Lung microvascular endothelial cell (primary cell): Measurements from ENCODE around the gene C16orf86. TPM values are rescaled to one million over a fixed set of nuclear protein-coding genes. Genes with fewer than 3 reads are reported as not detected.

ENCODE experiments used
- DNase-seq, 2 donors: peaks; one replicate each; pipeline versions ENCODE4 v3.0.0 to v3.0.0-alpha.2; 2010; ENCODE audit warnings: low read depth in 2 of 2
- total RNA-seq: library from RNA; depleted of rRNA; stranded (reverse); fragments of >200 nt; gene quantifications from 2 replicates; pipeline ENCODE4 v1.2.1, GENCODE V29; 2014

The C16orf86 gene
- total RNA-seq, 1 donor from 2014 or later = 2.6 TPM

- no peak for DNase-seq
Measured at GRCh38 chr16:67667453-67667816, 821 bp downstream of the C16orf86 start.

DNA sequence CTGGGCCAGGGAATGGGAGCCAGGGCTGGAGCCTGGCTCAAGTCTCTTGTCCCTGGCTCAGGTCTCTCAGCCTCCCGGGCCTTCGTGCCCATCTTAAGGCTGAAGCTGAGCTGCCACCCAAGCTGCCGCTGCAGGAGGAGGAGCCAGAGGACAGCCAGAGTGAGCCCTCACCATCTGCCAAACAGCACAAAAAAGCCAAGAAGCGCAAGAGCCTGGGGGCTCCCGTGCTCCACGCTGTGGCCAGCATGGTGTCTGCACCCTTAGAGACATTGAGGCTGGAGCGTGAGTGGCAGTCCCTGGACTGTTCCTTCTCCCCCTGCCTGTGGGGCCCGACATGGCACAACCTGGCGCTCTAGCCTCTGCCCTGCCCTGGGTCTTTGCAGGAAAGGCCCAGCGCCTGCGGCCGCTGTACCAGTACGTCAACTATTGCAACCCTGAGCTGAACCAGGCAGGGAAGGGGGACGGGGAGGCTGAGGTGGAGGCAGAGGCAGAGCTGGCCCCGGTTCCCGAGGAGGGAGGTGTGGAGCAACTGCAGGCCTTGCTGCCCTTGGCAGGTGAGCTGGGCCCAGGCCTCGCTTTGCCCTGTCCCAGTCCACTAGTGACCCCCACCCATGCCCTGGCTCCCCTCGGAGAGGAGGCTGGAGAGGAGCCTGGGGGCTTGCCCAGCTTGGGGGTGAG lies 1.3 kb downstream of the C16orf86 start:
- peak; percentile 89 to 92 for DNase-seq

- DNase-seq = no peak
Measured at GRCh38 chr16:67668495-67669157, 2.0 kb downstream of the C16orf86 start.

GRCh38 chr16:67669499-67670101 lies 3.0 kb downstream of the C16orf86 start:
- no peak for DNase-seq

DNA sequence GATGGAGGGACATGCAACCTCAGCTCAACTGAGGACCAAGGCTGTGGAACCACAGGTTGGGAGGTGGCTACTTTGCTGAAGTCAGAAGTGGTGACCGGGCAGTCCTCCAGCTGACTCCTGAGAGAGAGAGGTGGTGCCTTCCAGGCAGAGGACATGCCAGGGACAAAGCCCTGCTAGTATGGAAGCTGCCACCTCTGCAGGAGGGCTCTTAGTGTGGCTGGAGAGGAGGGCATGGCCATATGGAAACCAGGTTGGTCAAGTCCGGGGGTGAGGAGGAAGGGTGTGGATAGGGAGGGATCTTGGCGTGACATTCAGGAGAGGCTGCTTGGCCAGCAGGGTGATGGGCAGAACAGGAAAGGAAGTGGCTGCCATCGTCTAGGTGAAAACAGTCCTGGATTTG lies 5.7 kb downstream of the C16orf86 start:
- DNase-seq = no peak

GRCh38 chr16:67672739-67673662 lies 6.4 kb downstream of the C16orf86 start:
- DNase-seq = peak; percentile 78 to 88

- peak; percentile 82 to 91 for DNase-seq
Measured at GRCh38 chr16:67673712-67674580, 7.3 kb downstream of the C16orf86 start.

DNA sequence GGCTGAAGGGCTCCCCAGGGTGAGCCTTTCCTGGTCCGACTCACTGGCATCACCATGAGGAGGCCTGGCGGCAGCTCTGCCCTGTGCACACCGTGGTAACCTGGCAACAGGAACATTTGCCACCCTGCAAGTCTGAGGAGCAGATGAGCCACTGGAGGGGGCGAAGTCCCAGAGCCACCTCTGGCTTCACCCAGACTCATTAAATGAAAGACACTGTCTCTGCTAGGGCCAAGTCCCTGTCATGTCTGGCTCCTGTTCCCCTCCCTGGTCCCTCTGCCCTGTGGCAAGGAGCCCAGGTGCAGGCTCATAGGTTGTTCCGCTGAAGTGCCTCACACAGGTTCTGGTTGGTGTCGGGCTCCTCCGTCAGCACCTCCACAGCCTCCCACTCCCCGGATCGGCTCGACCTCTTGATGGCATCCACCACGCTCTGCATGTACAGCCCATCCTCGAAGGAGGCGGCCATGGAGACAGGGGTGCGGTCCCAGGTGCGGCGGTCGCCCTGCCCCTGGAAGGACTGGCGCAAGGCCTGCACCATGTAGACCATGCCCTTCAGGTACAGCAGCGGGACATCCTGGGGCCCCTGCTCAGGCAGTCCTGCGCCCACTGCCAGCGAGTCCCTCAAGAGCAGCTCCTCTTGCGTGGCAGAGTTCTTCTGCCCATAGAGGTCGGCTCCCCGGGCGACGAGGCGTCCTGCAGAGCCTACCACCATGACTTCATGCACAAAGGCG lies 8.4 kb downstream of the C16orf86 start:
- no peak for DNase-seq

DNA sequence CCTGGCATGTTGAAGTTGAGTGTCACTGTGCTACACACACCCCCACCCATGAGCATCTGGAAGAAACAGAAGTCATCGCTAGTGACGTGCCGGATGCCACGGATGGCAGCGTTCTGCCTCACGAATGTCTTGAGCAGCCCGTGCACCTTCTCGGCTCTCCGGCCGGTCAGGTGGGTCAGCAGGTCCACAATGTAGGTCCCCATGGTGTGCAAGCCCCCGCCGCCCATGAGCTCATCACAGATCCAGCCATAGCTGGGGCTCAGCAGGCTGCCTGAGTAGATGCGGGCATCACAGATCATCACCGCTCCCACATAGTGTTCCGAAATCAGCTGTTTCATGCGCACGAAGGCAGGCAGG lies 8.9 kb downstream of the C16orf86 start:
- DNase-seq = no peak

GRCh38 chr16:67675999-67676398 lies 9.4 kb downstream of the C16orf86 start:
- no peak for DNase-seq

- peak; percentile 35 to 68 for DNase-seq
Measured at GRCh38 chr16:67676516-67676915, 9.9 kb downstream of the C16orf86 start.

- DNase-seq = no peak
Measured at GRCh38 chr16:67676939-67677338, 10.3 kb downstream of the C16orf86 start.

DNA sequence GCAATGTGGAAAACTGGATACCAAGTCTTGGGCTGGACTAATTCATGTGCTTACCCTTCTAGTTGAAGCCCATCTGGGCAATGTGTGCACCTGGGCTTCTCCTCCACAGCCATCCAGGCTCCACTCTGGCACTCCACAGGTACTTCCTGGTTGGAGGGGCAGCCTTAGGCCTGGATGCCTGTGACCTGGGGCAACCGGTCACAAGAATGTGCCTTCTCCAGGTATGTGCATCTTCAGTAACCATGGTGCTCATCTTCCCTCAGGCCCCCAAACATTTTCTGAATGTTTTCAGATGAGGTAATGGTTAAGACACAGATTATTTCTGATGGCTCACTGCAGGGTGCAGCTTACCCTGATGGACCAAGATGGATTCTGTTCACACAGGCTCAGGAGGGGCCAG lies 11.1 kb downstream of the C16orf86 start:
- DNase-seq = no peak

DNA sequence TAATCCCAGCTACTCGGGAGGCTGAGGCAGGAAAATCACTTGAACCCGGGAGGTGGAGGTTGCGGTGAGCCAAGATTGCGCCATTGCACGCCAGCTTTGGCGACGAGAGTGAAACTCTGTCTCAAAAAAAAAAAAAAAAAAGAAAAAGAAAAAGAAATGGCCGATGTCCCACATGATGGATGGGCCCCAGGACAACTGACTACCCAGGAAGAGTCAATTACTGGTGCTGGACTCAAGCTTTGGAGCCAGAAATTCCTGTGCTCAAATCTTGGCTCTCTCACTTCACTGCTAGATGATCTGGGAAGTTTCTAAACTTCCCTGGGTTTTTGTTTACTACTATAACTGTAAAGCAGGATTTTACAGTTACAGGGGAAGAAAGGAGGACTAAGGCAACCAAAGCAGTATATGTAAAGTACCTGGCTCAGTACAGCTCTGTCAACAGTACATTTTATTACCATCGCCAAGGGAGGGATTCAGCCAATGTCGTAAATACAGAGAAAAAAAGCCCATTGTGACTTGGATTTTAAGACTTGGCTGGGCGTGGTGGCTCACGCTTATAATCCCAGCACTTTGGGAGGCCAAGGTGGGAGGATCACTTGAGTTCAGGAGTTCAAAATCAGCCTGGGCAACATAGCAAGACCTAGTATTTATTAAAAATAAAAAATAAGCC lies 11.9 kb downstream of the C16orf86 start:
- DNase-seq = no peak

DNA sequence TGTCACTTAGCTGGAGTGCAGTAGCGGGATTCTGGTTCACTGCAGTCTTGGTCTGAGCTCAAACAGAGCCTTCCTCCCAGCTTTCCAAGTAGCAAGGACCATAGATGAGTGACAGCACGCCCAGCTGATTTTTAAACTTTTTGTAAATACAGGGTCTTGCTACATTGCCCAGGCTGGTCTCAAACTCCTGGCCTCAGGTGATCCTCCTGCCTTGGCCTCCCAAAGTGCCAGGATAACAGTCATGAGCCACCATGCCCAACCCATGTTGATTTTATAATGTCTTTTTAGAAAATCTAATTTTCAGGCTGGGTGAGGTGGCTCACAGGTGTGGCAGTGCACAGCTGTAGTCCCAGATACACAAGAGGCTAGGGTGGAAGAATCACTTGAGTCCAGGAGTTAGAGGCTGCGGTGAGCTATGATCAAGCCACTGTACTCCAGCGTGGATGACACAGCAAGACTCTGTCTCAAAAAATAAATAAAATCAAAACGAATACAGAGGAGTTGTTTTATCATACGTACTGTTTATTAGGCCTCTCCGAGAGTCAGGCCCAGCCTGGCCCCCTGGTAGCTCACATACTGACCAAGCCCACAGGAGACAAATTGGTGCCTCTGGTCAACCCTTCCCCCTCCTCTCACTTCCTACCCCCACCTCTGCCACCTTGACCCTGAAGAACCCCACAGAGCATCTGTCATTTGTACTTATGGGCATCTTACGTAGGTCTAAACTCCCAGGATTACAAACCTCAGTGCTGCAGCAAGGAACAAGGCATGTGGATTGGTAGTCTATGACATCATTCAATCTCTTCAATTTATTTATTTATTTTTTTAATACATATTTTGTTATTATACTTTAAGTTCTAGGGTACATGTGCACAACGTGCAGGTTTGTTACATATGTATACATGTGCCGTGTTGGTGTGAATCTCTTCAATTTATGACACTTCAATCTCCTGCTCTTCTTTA lies 13.6 kb downstream of the C16orf86 start:
- no peak for DNase-seq

- DNase-seq = no peak
Measured at GRCh38 chr16:67683767-67684166, 17.2 kb downstream of the C16orf86 start.

GRCh38 chr16:67685388-67686112 lies 18.9 kb downstream of the C16orf86 start:
- no peak for DNase-seq
